PC-3 (cell line): ENCODE data around the gene TSPAN9. TPM values are rescaled to one million over a fixed set of nuclear protein-coding genes. Genes with fewer than 3 reads are reported as not detected.

Experiments used
- ATAC-seq: fragments of 200-7000 bp; cut with Tn5 transposase; 2 replicates; pipeline ENCODE4 v1.9.1; 2020; ENCODE audit warnings: mild to moderate bottlenecking, moderate library complexity
- BruUV-seq: library from RNA; stranded (reverse); fragments of 400-500 nt; replicated peaks from 2 replicates; lab custom pipeline; 2021; lab: Mats Ljungman, UMichigan
- CTCF ChIA-PET: fragments of 300-600 bp; sonication (Branson Sonifier 250); formaldehyde crosslinking; loops from one replicate; lab custom pipeline; 2022; ENCODE audit warnings: antibody characterized with exemption; lab: Charles Lee
- POLR2A ChIA-PET: fragments of 300-600 bp; sonication (Branson Sonifier 250); formaldehyde crosslinking; loops from one replicate; lab custom pipeline; 2022; ENCODE audit warnings: antibody characterized with exemption; ENCODE audit not compliant: unreplicated experiment; lab: Charles Lee
- DNase-seq: peaks from one replicate; pipeline ENCODE4 v3.0.0-alpha.2; 2015
- H2AFZ ChIP-seq: fragments of 300-600 bp; sonication (generic); 2 replicates; pipeline ENCODE4 v1.6.0; 2016; ENCODE audit warnings: antibody characterized with exemption, low read length
- H3F3A ChIP-seq: fragments of 300-600 bp; sonication (generic); one replicate; pipeline ENCODE4 v1.6.0; 2017; ENCODE audit warnings: antibody characterized with exemption, low read length, control low read depth, mild to moderate bottlenecking; ENCODE audit not compliant: unreplicated experiment
- H3K27ac ChIP-seq: fragments of 300-600 bp; sonication (generic); 2 replicates; pipeline ENCODE4 v1.5.1; 2016; ENCODE audit warnings: mild to moderate bottlenecking, low read length
- H3K27me3 ChIP-seq: fragments of 300-600 bp; sonication (generic); 2 replicates; pipeline ENCODE4 v1.6.1; 2016; ENCODE audit warnings: low read length, mixed read lengths
- H3K36me3 ChIP-seq: fragments of 300-600 bp; sonication (generic); 2 replicates; pipeline ENCODE4 v1.6.1; 2016; ENCODE audit warnings: low read depth, mixed run types, low read length, mixed read lengths
- H3K4me1 ChIP-seq: fragments of 300-600 bp; sonication (generic); 2 replicates; pipeline ENCODE4 v1.5.1; 2016; ENCODE audit warnings: low read length; ENCODE audit not compliant: insufficient read depth
- H3K4me2 ChIP-seq: fragments of 300-600 bp; sonication (generic); 2 replicates; pipeline ENCODE4 v1.6.0; 2016; ENCODE audit warnings: low read length
- H3K4me3 ChIP-seq: fragments of 300-600 bp; sonication (generic); 2 replicates; pipeline ENCODE4 v1.5.1; 2016; ENCODE audit warnings: mild to moderate bottlenecking, low read length, mixed read lengths
- H3K79me2 ChIP-seq: fragments of 300-600 bp; sonication (generic); 2 replicates; pipeline ENCODE4 v1.6.1; 2017; ENCODE audit warnings: low read length, mixed read lengths
- H3K9ac ChIP-seq: fragments of 300-600 bp; sonication (generic); 2 replicates; pipeline ENCODE4 v1.6.0; 2016; ENCODE audit warnings: mild to moderate bottlenecking, low read length
- H3K9me2 ChIP-seq: fragments of 300-600 bp; sonication (generic); replicated peaks from 2 replicates; pipeline ENCODE4 v1.6.1; 2016; ENCODE audit warnings: mixed run types, low read length, mixed read lengths
- H3K9me3 ChIP-seq: fragments of 300-600 bp; sonication (generic); 2 replicates; pipeline ENCODE4 v1.6.1; 2016; ENCODE audit warnings: low read length, mixed read lengths
- H4K20me1 ChIP-seq: fragments of 300-600 bp; sonication (generic); 2 replicates; pipeline ENCODE4 v1.6.1; 2016; ENCODE audit warnings: low read length, mixed read lengths
- EZH2 ChIP-seq: fragments of 300-600 bp; sonication (generic); IDR thresholded peaks from one replicate; pipeline ENCODE4 v1.6.1; 2017; ENCODE audit warnings: antibody characterized with exemption, mild to moderate bottlenecking, low read length; ENCODE audit not compliant: unreplicated experiment
- EZH2phosphoT487 ChIP-seq: fragments of 300-600 bp; sonication (generic); IDR thresholded peaks from 2 replicates; pipeline ENCODE4 v1.6.1; 2018; ENCODE audit warnings: mild to moderate bottlenecking, antibody characterized with exemption, low read length, borderline replicate concordance
- intact Hi-C: fragments of 100-400 bp; cut with micrococcal nuclease; formaldehyde crosslinking; loops from 2 replicates; pipeline ENCODE4 v1.9.0; 2023
- total RNA-seq: library from RNA; depleted of rRNA; stranded (reverse); fragments of >200 nt; gene quantifications from 2 replicates; pipeline ENCODE4 v1.2.3, GENCODE V29; 2014
- TF ChIP-seq, protein P1 (sequence below): fragments of 300-600 bp; sonication (generic); conservative IDR thresholded peaks from 2 replicates; pipeline ENCODE4 v1.5.1; 2017; ENCODE audit warnings: antibody characterized with exemption, low read depth, mild to moderate bottlenecking, low read length

Gene TSPAN9
- total RNA-seq, 1 experiment from 2014 or later = 6.2 TPM

DNA sequence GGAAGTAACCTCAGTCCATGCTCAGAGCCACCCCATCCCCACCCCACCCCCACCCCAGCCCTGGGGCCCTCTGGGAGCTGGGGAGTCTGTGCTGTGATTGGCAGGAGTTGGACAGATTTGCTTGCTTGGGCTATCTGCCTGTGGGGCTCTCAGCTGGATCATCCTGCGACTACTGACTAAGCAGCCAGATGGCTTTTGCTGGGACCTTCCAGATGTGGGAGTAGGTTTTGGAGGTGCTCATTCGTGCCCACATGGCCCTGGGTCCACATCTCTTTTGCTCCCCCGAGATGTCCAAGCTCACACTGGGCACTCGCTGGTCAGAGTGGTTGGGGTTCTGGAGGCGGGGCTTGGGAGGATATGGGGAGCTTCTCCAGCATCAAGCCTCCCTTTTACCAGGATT, 138.9 kb downstream of the TSPAN9 start:
- no peaks in the 10 kb centered on the region for H3K9me2 ChIP-seq
- no peak for ATAC-seq
- H3K27ac ChIP-seq = no peak overlapping the region
- no peaks in the 10 kb centered on the region for H4K20me1 ChIP-seq
- POLR2A ChIA-PET = no interaction called here
- no peaks in the 10 kb centered on the region for H3K36me3 ChIP-seq
- BruUV-seq = no TSS peak
- no peak overlapping the region for H3K4me3 ChIP-seq
- H3K9me3 ChIP-seq = no peaks in the 10 kb centered on the region
- no peaks in the 10 kb centered on the region for H3K27me3 ChIP-seq
- no peak overlapping the region for H3K9ac ChIP-seq
- no peak overlapping the region for H2AFZ ChIP-seq
- H3K79me2 ChIP-seq = no peaks in the 10 kb centered on the region
- TF ChIP-seq EZH2 = no peak
- no peak for TF ChIP-seq EZH2phosphoT487
- TF ChIP-seq, protein P1, sequence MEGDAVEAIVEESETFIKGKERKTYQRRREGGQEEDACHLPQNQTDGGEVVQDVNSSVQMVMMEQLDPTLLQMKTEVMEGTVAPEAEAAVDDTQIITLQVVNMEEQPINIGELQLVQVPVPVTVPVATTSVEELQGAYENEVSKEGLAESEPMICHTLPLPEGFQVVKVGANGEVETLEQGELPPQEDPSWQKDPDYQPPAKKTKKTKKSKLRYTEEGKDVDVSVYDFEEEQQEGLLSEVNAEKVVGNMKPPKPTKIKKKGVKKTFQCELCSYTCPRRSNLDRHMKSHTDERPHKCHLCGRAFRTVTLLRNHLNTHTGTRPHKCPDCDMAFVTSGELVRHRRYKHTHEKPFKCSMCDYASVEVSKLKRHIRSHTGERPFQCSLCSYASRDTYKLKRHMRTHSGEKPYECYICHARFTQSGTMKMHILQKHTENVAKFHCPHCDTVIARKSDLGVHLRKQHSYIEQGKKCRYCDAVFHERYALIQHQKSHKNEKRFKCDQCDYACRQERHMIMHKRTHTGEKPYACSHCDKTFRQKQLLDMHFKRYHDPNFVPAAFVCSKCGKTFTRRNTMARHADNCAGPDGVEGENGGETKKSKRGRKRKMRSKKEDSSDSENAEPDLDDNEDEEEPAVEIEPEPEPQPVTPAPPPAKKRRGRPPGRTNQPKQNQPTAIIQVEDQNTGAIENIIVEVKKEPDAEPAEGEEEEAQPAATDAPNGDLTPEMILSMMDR = no peak
- CTCF ChIA-PET = no interaction called here
- H3F3A ChIP-seq = no peaks in the 10 kb centered on the region
- no peak for DNase-seq
- H3K4me2 ChIP-seq = no peak overlapping the region
- intact Hi-C loops = no loop called here
- H3K4me1 ChIP-seq = no peaks in the 10 kb centered on the region

- ATAC-seq (no peak), DNase-seq (peak; percentile 4)
- H4K20me1 ChIP-seq = no peaks in the 10 kb centered on the region
- H3K27me3 ChIP-seq = no peaks in the 10 kb centered on the region
- intact Hi-C loops = no loop called here
- H3K36me3 ChIP-seq = no peaks in the 10 kb centered on the region
- no peak overlapping the region for H3K27ac ChIP-seq
- ChIA-PET POLR2A (no interaction called here), CTCF (no interaction called here)
- H3F3A ChIP-seq = no peaks in the 10 kb centered on the region
- BruUV-seq = no TSS peak
- no peak for TF ChIP-seq EZH2phosphoT487
- no peak for TF ChIP-seq EZH2
- TF ChIP-seq, protein P1 = no peak
- H3K4me2 ChIP-seq = no peak overlapping the region
- H3K4me3 ChIP-seq = no peak overlapping the region
- H3K79me2 ChIP-seq = no peaks in the 10 kb centered on the region
- no peak overlapping the region for H3K9ac ChIP-seq
- no peaks in the 10 kb centered on the region for H3K4me1 ChIP-seq
- no peaks in the 10 kb centered on the region for H3K9me3 ChIP-seq
- no peak overlapping the region for H2AFZ ChIP-seq
- no peaks in the 10 kb centered on the region for H3K9me2 ChIP-seq
These were observed 139.8 kb downstream of the TSPAN9 start for GRCh38 chr12:3216726-3217682.

DNA sequence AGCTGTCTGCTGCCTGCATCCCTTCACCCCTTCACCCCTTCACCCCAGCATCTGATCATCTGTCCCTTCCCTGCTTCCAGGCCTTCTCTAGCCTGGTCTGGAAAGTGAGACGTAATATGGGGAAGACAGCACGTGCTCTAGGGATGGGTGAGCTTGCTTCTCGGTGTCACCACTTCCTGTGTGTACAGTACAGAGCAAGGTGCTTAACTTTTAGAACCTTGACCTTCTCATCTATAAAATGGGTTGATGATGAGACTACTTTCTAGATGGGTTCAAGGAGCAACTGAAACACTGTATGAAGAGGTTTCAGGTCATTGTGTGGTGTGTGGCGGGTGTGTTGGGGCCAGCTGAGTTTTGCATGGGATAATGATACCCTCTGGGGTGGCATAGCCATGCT, 140.5 kb downstream of the TSPAN9 start:
- Histone ChIP-seq H3K9ac (no peak overlapping the region), H3K4me2 (no peak overlapping the region), H2AFZ (no peak overlapping the region), H3F3A (no peaks in the 10 kb centered on the region), H3K27ac (no peak overlapping the region), H3K4me1 (no peaks in the 10 kb centered on the region), H3K9me2 (no peaks in the 10 kb centered on the region), H3K4me3 (no peak overlapping the region), H3K9me3 (no peaks in the 10 kb centered on the region), H3K27me3 (no peaks in the 10 kb centered on the region), H3K36me3 (no peaks in the 10 kb centered on the region), H4K20me1 (no peaks in the 10 kb centered on the region), H3K79me2 (no peaks in the 10 kb centered on the region)
- TF ChIP-seq, protein P1 = no peak
- TF ChIP-seq EZH2phosphoT487 = no peak
- no peak for TF ChIP-seq EZH2
- no TSS peak for BruUV-seq
- ChIA-PET CTCF (no interaction called here), POLR2A (no interaction called here)
- ATAC-seq = no peak
- intact Hi-C loops = no loop called here
- DNase-seq = no peak
